Smooth muscle cell (in vitro differentiated cells): ENCODE data around the gene SUSD3. TPM values are rescaled to one million over a fixed set of nuclear protein-coding genes. Genes with fewer than 3 reads are reported as not detected.

Experiments
- DNase-seq: peaks from one replicate; lab custom pipeline; 2025; ENCODE audit not compliant: unreplicated experiment; lab: John Stamatoyannopoulos, UW
- H2AFZ ChIP-seq: fragments of 200-600 bp; sonication (generic); 2 replicates; pipeline ENCODE4 v1.6.0; 2016; ENCODE audit warnings: antibody characterized with exemption, low read depth, mild to moderate bottlenecking
- H3F3A ChIP-seq: fragments of 200-600 bp; sonication (generic); 2 replicates; pipeline ENCODE4 v1.6.0; 2017; ENCODE audit warnings: antibody characterized with exemption, low read depth
- H3K27ac ChIP-seq: fragments of 200-600 bp; sonication (generic); 2 replicates; pipeline ENCODE4 v1.5.1; 2016; ENCODE audit warnings: low read depth, mild to moderate bottlenecking
- H3K27me3 ChIP-seq: fragments of 200-600 bp; sonication (generic); 2 replicates; pipeline ENCODE4 v1.6.1; 2016; ENCODE audit warnings: low read depth, mild to moderate bottlenecking
- H3K36me3 ChIP-seq: fragments of 200-600 bp; sonication (generic); 2 replicates; pipeline ENCODE4 v1.5.1; 2016; ENCODE audit warnings: low read depth
- H3K4me1 ChIP-seq: fragments of 200-600 bp; sonication (generic); 2 replicates; pipeline ENCODE4 v1.5.1; 2016; ENCODE audit warnings: low read depth
- H3K4me2 ChIP-seq: fragments of 200-600 bp; sonication (generic); 2 replicates; pipeline ENCODE4 v1.6.0; 2016; ENCODE audit warnings: mild to moderate bottlenecking
- H3K4me3 ChIP-seq: fragments of 200-600 bp; sonication (generic); 2 replicates; pipeline ENCODE4 v1.5.1; 2016; ENCODE audit warnings: mild to moderate bottlenecking
- H3K79me2 ChIP-seq: fragments of 200-600 bp; sonication (generic); 2 replicates; pipeline ENCODE4 v1.6.0; 2016; ENCODE audit warnings: low read depth, mild to moderate bottlenecking
- H3K9ac ChIP-seq: fragments of 200-600 bp; sonication (generic); 2 replicates; pipeline ENCODE4 v1.6.0; 2016; ENCODE audit warnings: low read depth
- H3K9me3 ChIP-seq: fragments of 200-600 bp; sonication (generic); replicated peaks from 2 replicates; pipeline ENCODE4 v1.5.1; 2016; ENCODE audit warnings: low read depth
- H4K20me1 ChIP-seq: fragments of 200-600 bp; sonication (generic); 2 replicates; pipeline ENCODE4 v1.6.0; 2016; ENCODE audit warnings: low read depth
- WGBS: methylation state at CpG from one replicate; pipeline ENCODE4 v1.1.7; 2016; ENCODE audit warnings: low lambda C conversion rate; 5-methylcytosine and 5-hydroxymethylcytosine counted together
- polyA plus RNA-seq: library from polyadenylated mRNA; unstranded; fragments of >200 nt; fragmentation: Nextera tagmentation; extraction: Ambion mirVana; gene quantifications from 2 replicates; pipeline ENCODE4 v1.2.1, GENCODE V29; 2016
- total RNA-seq: library from RNA; depleted of rRNA; stranded (reverse); fragments of >200 nt; gene quantifications from 2 replicates; pipeline ENCODE4 v1.2.3, GENCODE V29; 2014
- TF ChIP-seq, protein P1 (sequence below): fragments of 200-600 bp; sonication (generic); IDR thresholded peaks from 2 replicates; pipeline ENCODE4 v1.5.1; 2017; ENCODE audit warnings: borderline replicate concordance, mild to moderate bottlenecking, antibody characterized with exemption; ENCODE audit not compliant: insufficient read depth, poor library complexity, severe bottlenecking

The SUSD3 gene
- total and polyA plus RNA-seq, 2 experiments from 2014 or later = 0.34 TPM; not detected in 1

DNA sequence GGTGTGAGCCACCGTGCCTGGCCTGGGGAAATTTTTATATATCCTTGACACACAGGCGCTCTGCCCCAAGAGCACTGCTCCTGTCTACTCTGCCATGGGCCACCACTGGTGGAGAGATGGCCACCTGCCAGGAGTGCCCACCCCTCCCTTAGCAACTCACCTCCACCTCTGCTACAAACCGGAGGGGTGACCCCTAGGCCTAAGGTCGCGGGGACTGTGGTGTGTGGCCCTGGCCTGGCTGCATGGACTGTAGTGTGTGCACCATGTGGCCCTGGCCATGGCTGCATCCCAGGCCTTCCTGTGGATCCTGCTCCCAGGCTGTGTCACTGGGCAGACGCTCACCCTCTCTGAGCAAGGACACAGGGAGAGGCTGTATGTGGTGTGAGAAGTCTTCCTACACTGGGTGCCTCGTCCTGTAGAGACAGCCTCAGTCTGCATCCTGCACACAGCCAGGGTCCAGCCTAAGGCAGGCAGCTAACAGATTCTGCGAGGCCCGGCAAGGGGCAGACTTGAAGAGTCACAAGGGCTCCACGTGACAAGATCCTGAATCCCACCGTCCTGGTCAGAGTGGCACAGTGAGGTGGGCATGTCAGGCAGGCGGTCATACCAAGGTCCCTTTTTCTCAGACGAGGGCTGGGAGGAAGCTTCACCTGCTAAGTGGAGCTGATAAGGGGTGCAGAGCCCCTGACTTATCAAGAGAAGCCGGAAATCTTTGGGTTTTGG is 65.2 kb downstream of the SUSD3 start:
- H3K4me3 ChIP-seq = no peak overlapping the region
- H3K36me3 ChIP-seq = no peaks in the 10 kb centered on the region
- TF ChIP-seq, protein P1, sequence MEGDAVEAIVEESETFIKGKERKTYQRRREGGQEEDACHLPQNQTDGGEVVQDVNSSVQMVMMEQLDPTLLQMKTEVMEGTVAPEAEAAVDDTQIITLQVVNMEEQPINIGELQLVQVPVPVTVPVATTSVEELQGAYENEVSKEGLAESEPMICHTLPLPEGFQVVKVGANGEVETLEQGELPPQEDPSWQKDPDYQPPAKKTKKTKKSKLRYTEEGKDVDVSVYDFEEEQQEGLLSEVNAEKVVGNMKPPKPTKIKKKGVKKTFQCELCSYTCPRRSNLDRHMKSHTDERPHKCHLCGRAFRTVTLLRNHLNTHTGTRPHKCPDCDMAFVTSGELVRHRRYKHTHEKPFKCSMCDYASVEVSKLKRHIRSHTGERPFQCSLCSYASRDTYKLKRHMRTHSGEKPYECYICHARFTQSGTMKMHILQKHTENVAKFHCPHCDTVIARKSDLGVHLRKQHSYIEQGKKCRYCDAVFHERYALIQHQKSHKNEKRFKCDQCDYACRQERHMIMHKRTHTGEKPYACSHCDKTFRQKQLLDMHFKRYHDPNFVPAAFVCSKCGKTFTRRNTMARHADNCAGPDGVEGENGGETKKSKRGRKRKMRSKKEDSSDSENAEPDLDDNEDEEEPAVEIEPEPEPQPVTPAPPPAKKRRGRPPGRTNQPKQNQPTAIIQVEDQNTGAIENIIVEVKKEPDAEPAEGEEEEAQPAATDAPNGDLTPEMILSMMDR = no peak
- H2AFZ ChIP-seq = no peak overlapping the region
- H4K20me1 ChIP-seq = no peaks in the 10 kb centered on the region
- no peaks in the 10 kb centered on the region for H3K27me3 ChIP-seq
- H3F3A ChIP-seq = peaks cover 4% of the 10 kb centered on the region
- peaks cover 12% of the 10 kb centered on the region for H3K4me1 ChIP-seq
- H3K27ac ChIP-seq = no peak overlapping the region
- WGBS = 84% methylated on average over 14 of the region's 14 CpGs
- no peak overlapping the region for H3K9ac ChIP-seq
- H3K79me2 ChIP-seq = no peaks in the 10 kb centered on the region
- DNase-seq = no peak
- H3K9me3 ChIP-seq = no peaks in the 10 kb centered on the region
- no peak overlapping the region for H3K4me2 ChIP-seq

DNA sequence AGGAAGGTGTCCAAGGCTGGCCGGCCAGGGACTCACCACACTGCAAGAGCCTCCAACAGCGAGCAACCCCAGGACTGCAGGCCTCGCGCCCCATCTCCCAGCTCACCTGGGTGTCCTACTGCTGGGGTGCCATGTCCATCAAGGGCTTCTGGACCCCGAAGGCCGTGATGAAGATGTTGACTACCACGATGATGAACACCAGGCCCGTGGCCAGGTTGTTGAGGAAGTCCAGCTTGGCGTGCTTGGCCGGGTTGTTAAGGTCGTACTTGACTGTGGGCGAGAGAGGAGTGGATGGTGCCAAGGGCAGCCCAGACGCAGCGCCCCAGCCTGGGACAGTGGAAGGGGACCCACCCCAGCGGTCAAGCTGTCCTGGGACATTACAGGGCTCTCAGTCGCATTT is 66.3 kb downstream of the SUSD3 start:
- Histone ChIP-seq H3K79me2 (no peaks in the 10 kb centered on the region), H3F3A (peaks cover 4% of the 10 kb centered on the region), H3K4me3 (no peak overlapping the region), H3K27ac (no peak overlapping the region), H3K27me3 (no peaks in the 10 kb centered on the region), H2AFZ (no peak overlapping the region), H4K20me1 (peaks cover 3% of the 10 kb centered on the region), H3K36me3 (no peaks in the 10 kb centered on the region), H3K9me3 (no peaks in the 10 kb centered on the region), H3K4me2 (no peak overlapping the region), H3K9ac (no peak overlapping the region), H3K4me1 (peaks cover 12% of the 10 kb centered on the region)
- TF ChIP-seq, protein P1 = no peak
- no peak for DNase-seq
- WGBS = 97% methylated on average over 16 of the region's 16 CpGs

DNA sequence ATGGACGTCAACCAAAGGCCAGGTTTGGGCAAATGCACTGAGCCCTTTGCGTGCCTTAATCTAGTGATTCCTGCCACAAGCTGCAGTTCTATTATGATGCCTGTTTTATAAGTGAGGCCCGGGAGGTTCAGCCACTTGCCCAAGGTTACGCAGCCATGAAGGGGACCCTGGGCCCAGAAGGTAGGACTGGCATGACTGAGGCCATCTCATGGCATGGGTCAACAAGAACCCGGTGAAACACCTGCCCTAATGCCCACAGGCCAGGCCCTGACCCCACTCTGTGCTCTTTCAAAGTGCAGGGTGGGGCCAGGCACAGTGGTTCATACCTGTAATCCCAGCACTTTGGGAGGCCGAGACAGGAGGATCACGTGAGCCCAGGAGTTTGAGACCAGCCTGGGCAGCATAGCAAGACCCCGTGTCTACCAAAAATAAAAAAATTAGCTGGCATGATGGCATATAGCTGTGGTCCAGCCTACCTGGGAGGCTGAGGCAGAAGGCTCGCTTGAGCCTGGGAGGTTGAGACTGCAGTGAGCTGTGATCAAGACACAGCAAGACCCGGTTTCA is 66.9 kb downstream of the SUSD3 start:
- no peak overlapping the region for H3K9ac ChIP-seq
- DNase-seq = no peak
- TF ChIP-seq, protein P1 = no peak
- H4K20me1 ChIP-seq = peaks cover 4% of the 10 kb centered on the region
- no peaks in the 10 kb centered on the region for H3K9me3 ChIP-seq
- H3K79me2 ChIP-seq = no peaks in the 10 kb centered on the region
- no peak overlapping the region for H3K4me2 ChIP-seq
- peaks cover 4% of the 10 kb centered on the region for H3F3A ChIP-seq
- H3K4me1 ChIP-seq = peaks cover 12% of the 10 kb centered on the region
- H3K27ac ChIP-seq = no peak overlapping the region
- no peaks in the 10 kb centered on the region for H3K27me3 ChIP-seq
- H3K36me3 ChIP-seq = no peaks in the 10 kb centered on the region
- H2AFZ ChIP-seq = no peak overlapping the region
- no peak overlapping the region for H3K4me3 ChIP-seq
- 94% methylated on average over 10 of the region's 10 CpGs for WGBS
